Brain pericyte (primary cell): ENCODE data around the gene SLC35F4.
"Not testable (repeated sequence)": the region's sequence is repeated elsewhere in the genome, so short reads cannot be mapped to it uniquely, and the experiment has no call there.

Experiments
- DNase-seq: peaks from one replicate; pipeline ENCODE4 v3.0.0-alpha.2; 2012; ENCODE audit warnings: low read depth, low spot score

Gene SLC35F4

GRCh38 chr14:57809808-57810207, 56.1 kb downstream of the SLC35F4 start:
- DNase-seq = no peak

- no peak for DNase-seq
These were observed 68.7 kb downstream of the SLC35F4 start for GRCh38 chr14:57797160-57797559.

GRCh38 chr14:57796556-57796955, 69.3 kb downstream of the SLC35F4 start:
- DNase-seq = no peak

GRCh38 chr14:57785058-57785457, 80.8 kb downstream of the SLC35F4 start:
- no peak for DNase-seq

GRCh38 chr14:57771801-57772200, 94.1 kb downstream of the SLC35F4 start:
- DNase-seq = no peak

- DNase-seq = no peak
These were observed 95.9 kb downstream of the SLC35F4 start for GRCh38 chr14:57769863-57770523.

GRCh38 chr14:57761800-57762199, 104.1 kb downstream of the SLC35F4 start:
- DNase-seq = no peak

- no peak for DNase-seq
These were observed 105.0 kb downstream of the SLC35F4 start for GRCh38 chr14:57760896-57761295.

- no peak for DNase-seq
These were observed 110.8 kb downstream of the SLC35F4 start for GRCh38 chr14:57755018-57755521.

- no peak for DNase-seq
These were observed 111.4 kb downstream of the SLC35F4 start for GRCh38 chr14:57754527-57754926.

- DNase-seq = no peak
These were observed 112.1 kb downstream of the SLC35F4 start for GRCh38 chr14:57753821-57754220.

GRCh38 chr14:57752142-57752695, 113.7 kb downstream of the SLC35F4 start:
- not testable (repeated sequence) for DNase-seq

GRCh38 chr14:57751400-57751799, 114.5 kb downstream of the SLC35F4 start:
- DNase-seq = no peak

- no peak for DNase-seq
These were observed 116.6 kb downstream of the SLC35F4 start for GRCh38 chr14:57749267-57749666.

GRCh38 chr14:57748279-57748678, 117.6 kb downstream of the SLC35F4 start:
- DNase-seq = no peak

- DNase-seq = no peak
These were observed 118.9 kb downstream of the SLC35F4 start for GRCh38 chr14:57747036-57747435.

GRCh38 chr14:57746563-57746962, 119.3 kb downstream of the SLC35F4 start:
- no peak for DNase-seq

GRCh38 chr14:57739516-57739915, 126.4 kb downstream of the SLC35F4 start:
- no peak for DNase-seq

- no peak for DNase-seq
These were observed 128.3 kb downstream of the SLC35F4 start for GRCh38 chr14:57737598-57737997.

- no peak for DNase-seq
These were observed 129.5 kb downstream of the SLC35F4 start for GRCh38 chr14:57736391-57736790.

- DNase-seq = no peak
These were observed 130.6 kb downstream of the SLC35F4 start for GRCh38 chr14:57735276-57735675.

- no peak for DNase-seq
These were observed 133.2 kb downstream of the SLC35F4 start for GRCh38 chr14:57732463-57733285.
